ENCODE data around the gene SORCS2. TPM values are rescaled to one million over a fixed set of nuclear protein-coding genes. Genes with fewer than 3 reads are reported as not detected.

The SORCS2 gene
- total and polyA plus RNA-seq, 8 donors = 4.6 to 9.7 (median 7.2) TPM

GRCh38 chr4:7425124-7425523, 232.8 kb downstream of the SORCS2 start:
- Histone ChIP-seq H3K9me3 (no peaks in the 10 kb centered on the region), H3K4me1 (no peaks in the 10 kb centered on the region), H3K4me3 (no peak overlapping the region), H3K27ac (no peak overlapping the region), H3K27me3 (no peaks in the 10 kb centered on the region), H3K36me3 (no peaks in the 10 kb centered on the region)
- DNase-seq (peak in 2 of 4 donors; percentile 29 to 57), ATAC-seq (no peak)
- intact Hi-C loops (cut with DNase I) = no loop called here
- TF ChIP-seq, protein P1, sequence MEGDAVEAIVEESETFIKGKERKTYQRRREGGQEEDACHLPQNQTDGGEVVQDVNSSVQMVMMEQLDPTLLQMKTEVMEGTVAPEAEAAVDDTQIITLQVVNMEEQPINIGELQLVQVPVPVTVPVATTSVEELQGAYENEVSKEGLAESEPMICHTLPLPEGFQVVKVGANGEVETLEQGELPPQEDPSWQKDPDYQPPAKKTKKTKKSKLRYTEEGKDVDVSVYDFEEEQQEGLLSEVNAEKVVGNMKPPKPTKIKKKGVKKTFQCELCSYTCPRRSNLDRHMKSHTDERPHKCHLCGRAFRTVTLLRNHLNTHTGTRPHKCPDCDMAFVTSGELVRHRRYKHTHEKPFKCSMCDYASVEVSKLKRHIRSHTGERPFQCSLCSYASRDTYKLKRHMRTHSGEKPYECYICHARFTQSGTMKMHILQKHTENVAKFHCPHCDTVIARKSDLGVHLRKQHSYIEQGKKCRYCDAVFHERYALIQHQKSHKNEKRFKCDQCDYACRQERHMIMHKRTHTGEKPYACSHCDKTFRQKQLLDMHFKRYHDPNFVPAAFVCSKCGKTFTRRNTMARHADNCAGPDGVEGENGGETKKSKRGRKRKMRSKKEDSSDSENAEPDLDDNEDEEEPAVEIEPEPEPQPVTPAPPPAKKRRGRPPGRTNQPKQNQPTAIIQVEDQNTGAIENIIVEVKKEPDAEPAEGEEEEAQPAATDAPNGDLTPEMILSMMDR (IDR thresholded peaks at IDR 0.05) = no peak

DNA sequence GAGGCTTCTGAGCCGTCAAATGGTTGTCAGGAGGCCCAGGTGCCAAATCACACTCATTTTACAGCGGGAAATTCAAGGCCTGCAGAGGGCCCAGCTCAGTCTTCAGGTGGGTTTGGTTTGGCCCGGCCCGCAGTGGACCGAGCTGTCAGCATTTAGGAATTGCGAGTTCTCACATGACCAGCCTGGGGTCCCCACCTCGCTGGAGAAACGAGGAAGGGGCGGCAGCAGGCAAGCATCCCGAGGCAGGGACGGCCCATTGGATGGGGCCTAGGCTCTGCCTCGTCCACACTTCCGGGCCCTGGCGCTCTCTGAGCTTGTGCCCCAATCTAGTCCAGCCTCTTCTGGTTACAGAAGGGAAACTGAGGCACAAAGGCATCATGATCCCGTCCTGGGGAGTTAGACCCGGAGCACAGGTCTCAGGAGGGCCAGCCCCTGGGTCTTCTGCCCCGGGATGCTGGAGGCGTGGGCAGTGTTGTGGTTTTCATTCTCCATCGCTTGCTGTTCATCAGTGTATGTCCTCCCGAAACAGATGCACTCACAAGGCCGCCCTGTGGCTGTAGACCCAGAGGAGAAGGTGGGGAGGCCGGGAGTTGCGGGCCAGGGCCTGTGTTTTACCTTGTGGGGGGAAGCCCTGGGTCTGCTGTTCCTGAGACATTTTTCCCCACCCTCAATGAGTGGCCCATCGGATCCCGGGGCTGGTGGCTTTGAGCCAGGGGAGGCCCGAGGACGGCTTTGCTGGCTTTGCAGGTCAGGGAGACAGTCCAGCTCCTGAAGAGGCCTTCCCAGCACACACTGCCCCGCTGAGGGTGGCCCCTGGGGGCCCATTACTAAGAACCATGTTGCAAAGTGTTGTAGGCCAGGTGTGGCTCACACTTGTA, 233.5 kb downstream of the SORCS2 start:
- H3K4me3 ChIP-seq = no peak overlapping the region
- TF ChIP-seq, protein P1 (IDR thresholded peaks at IDR 0.05) = no peak
- DNase-seq (peak in 2 of 4 donors; percentile 12 to 75), ATAC-seq (no peak)
- intact Hi-C loops (cut with DNase I) = no loop called here
- H3K4me1 ChIP-seq = no peaks in the 10 kb centered on the region
- no peaks in the 10 kb centered on the region for H3K9me3 ChIP-seq
- no peaks in the 10 kb centered on the region for H3K27me3 ChIP-seq
- H3K27ac ChIP-seq = no peak overlapping the region
- H3K36me3 ChIP-seq = no peaks in the 10 kb centered on the region

- no peaks in the 10 kb centered on the region for H3K4me1 ChIP-seq
- TF ChIP-seq, protein P1 (IDR thresholded peaks at IDR 0.05) = no peak
- no peaks in the 10 kb centered on the region for H3K27me3 ChIP-seq
- ATAC-seq = no peak
- peak in 2 of 4 donors; percentile 13 to 43 for DNase-seq
- H3K9me3 ChIP-seq = no peaks in the 10 kb centered on the region
- no peak overlapping the region for H3K27ac ChIP-seq
- H3K36me3 ChIP-seq = no peaks in the 10 kb centered on the region
- intact Hi-C loops (cut with DNase I) = no loop called here
- H3K4me3 ChIP-seq = no peak overlapping the region
Measured at GRCh38 chr4:7426525-7427171, 234.3 kb downstream of the SORCS2 start.

DNA sequence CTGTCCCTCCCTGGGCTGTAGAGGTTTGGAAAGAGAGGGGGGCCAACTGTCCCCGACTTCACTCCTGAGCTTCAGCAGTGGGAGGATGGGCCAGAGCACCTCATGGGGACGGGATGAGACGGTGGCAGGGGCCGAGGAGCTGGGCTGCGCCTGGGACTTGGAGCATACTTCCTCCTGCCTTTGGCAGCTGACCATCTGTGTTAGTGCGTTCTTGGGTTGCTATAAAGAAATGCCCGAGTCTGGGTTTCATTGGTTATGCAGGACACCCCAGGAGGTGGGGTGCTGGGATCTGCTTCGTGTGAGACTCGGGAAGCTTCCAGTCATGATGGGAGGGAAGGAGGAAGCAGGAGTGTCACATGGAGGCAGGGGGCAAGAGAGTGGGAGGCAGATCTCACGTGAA, 235.0 kb downstream of the SORCS2 start:
- no peaks in the 10 kb centered on the region for H3K27me3 ChIP-seq
- H3K9me3 ChIP-seq = no peaks in the 10 kb centered on the region
- H3K4me3 ChIP-seq = no peak overlapping the region
- ATAC-seq = no peak
- TF ChIP-seq, protein P1 (IDR thresholded peaks at IDR 0.05) = no peak
- H3K4me1 ChIP-seq = no peaks in the 10 kb centered on the region
- H3K36me3 ChIP-seq = no peaks in the 10 kb centered on the region
- DNase-seq = peak in 1 of 4 donors; percentile 37
- intact Hi-C loops (cut with DNase I) = no loop called here
- no peak overlapping the region for H3K27ac ChIP-seq

- H3K36me3 ChIP-seq = no peaks in the 10 kb centered on the region
- peak in 2 of 4 donors; percentile 22 to 34 for DNase-seq
- no peaks in the 10 kb centered on the region for H3K9me3 ChIP-seq
- H3K4me3 ChIP-seq = no peak overlapping the region
- no peaks in the 10 kb centered on the region for H3K27me3 ChIP-seq
- no peak overlapping the region for H3K27ac ChIP-seq
- no peak for ATAC-seq
- TF ChIP-seq, protein P1 (IDR thresholded peaks at IDR 0.05) = no peak
- intact Hi-C loops (cut with DNase I) = no loop called here
- H3K4me1 ChIP-seq = no peaks in the 10 kb centered on the region
Measured at GRCh38 chr4:7427831-7428260, 235.5 kb downstream of the SORCS2 start.

Measured in left lung (tissue), 10 donors.